Measurements from ENCODE around the gene RNU7-1. TPM values are rescaled to one million over a fixed set of nuclear protein-coding genes. Genes with fewer than 3 reads are reported as not detected.

Gene RNU7-1
- total RNA-seq, 1 experiment from 2014 or later = not detected

- POLR2A ChIA-PET = interaction anchor here (0.5 kb wide), 1 partner anchor 52 kb away, joined by 5 read pairs; no protein-coding TSS in a partner anchor
- CTCF ChIA-PET = interaction anchor here (1.0 to 2.7 kb wide), 7 partner anchors 9 to 156 kb away, joined by 3 to 12 read pairs (median 4); partner anchors contain the start of gene SPSB2
- ATAC-seq = no peak; the same call in 1 of the 2 replicates
- TF ChIP-seq STAT6 (CRISPR knock-in tag; conservative IDR thresholded peaks at IDR 0.05; ENCODE audit: low read depth) (no peak), ZNF512 (CRISPR knock-in tag; IDR thresholded peaks at IDR 0.05; ENCODE audit: borderline replicate concordance) (no peak), NFE2L1 (CRISPR knock-in tag; IDR thresholded peaks at IDR 0.05) (no peak), ELF4 (CRISPR knock-in tag; IDR thresholded peaks at IDR 0.05; ENCODE audit: low read depth) (no peak)
- no peaks in the 10 kb centered on the region for H3K36me3 Mint-ChIP-seq
- 0 out of 2 replicates have a peak overlapping the region, but pooled peaks have one; percentile 23 for H3K27ac Mint-ChIP-seq
- peaks cover 23% of the 10 kb centered on the region for H3K4me1 Mint-ChIP-seq
- DNase-seq (ENCODE audit: low spot score) = no peak
- no peak overlapping the region for H3K4me3 Mint-ChIP-seq
- H3K9me3 Mint-ChIP-seq = no peaks in the 10 kb centered on the region
- no peaks in the 10 kb centered on the region for H3K27me3 Mint-ChIP-seq (ENCODE audit: low read depth)
Measured at GRCh38 chr12:6952121-6952862, 8.7 kb downstream of the RNU7-1 start.

GRCh38 chr12:6952863-6953441 is 9.3 kb downstream of the RNU7-1 start:
- Mint-ChIP-seq H3K27ac (0 out of 2 replicates have a peak overlapping the region, but pooled peaks have one; percentile 36), H3K4me3 (no peak overlapping the region), H3K27me3 (ENCODE audit: low read depth) (no peaks in the 10 kb centered on the region), H3K4me1 (peaks cover 23% of the 10 kb centered on the region), H3K36me3 (no peaks in the 10 kb centered on the region), H3K9me3 (no peaks in the 10 kb centered on the region)
- ATAC-seq (no peak), DNase-seq (ENCODE audit: low spot score) (no peak)
- ChIA-PET CTCF (interaction anchor here (1.1 to 2.7 kb wide), 6 partner anchors 8 to 155 kb away, joined by 3 to 12 read pairs (median 4); partner anchors contain the start of gene SPSB2), POLR2A (interaction anchor here (0.5 kb wide), 1 partner anchor 51 kb away, joined by 5 read pairs; no protein-coding TSS in a partner anchor)
- no peak for TF ChIP-seq MAX (CRISPR knock-in tag; IDR thresholded peaks at IDR 0.05)
- no peak for TF ChIP-seq NFYB (CRISPR knock-in tag; conservative IDR thresholded peaks at IDR 0.05; ENCODE audit: low read depth)
- no peak for TF ChIP-seq CREM (CRISPR knock-in tag; IDR thresholded peaks at IDR 0.05)
- no peak for TF ChIP-seq SMAD3 (CRISPR knock-in tag; IDR thresholded peaks at IDR 0.05; ENCODE audit: borderline replicate concordance)
- no peak for TF ChIP-seq STAT6 (CRISPR knock-in tag; conservative IDR thresholded peaks at IDR 0.05; ENCODE audit: low read depth)
- no peak for TF ChIP-seq ZNF121 (CRISPR knock-in tag; IDR thresholded peaks at IDR 0.05)
- no peak for TF ChIP-seq HMGA2 (CRISPR knock-in tag; IDR thresholded peaks at IDR 0.05)
- no peak for TF ChIP-seq CDX4 (CRISPR knock-in tag; IDR thresholded peaks at IDR 0.05; ENCODE audit: borderline replicate concordance)
- TF ChIP-seq ZNF423 (CRISPR knock-in tag; IDR thresholded peaks at IDR 0.05) = no peak
- TF ChIP-seq GRHL2 (CRISPR knock-in tag; IDR thresholded peaks at IDR 0.05; ENCODE audit: insufficient replicate concordance, severe bottlenecking) = no peak
- no peak for TF ChIP-seq ZNF671 (CRISPR knock-in tag; IDR thresholded peaks at IDR 0.05)
- TF ChIP-seq ZMAT4 (CRISPR knock-in tag; IDR thresholded peaks at IDR 0.05) = no peak
- no peak for TF ChIP-seq SP1 (CRISPR knock-in tag; conservative IDR thresholded peaks at IDR 0.05)
- TF ChIP-seq ATF3 (CRISPR knock-in tag; conservative IDR thresholded peaks at IDR 0.05) = no peak
- TF ChIP-seq ATF2 (CRISPR knock-in tag; IDR thresholded peaks at IDR 0.05; ENCODE audit: borderline replicate concordance, low read depth) = no peak

All from WTC11 (cell line).